ENCODE results near the gene PDZRN3.

DNA sequence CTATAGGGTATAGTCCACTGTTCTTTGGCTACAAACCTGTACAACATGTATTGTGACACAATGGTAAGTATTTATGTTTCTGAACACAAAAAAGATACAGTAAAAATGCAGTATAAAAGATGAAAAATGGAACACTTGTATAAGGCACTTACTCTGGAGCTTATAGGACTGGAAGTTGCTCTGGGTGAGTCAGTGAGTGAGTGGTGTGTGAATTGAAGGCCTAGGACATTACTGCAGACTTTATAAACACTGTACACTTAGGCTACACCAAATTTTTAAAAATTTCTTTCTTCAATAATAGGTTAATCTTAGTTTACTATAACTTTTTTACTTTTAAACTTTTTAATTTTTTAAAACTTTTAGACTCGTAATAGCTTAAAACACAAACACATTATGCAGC, 10.5 kb upstream of the PDZRN3 start:
- no peak for TF ChIP-seq EZH2 (IDR thresholded peaks at IDR 0.05; ENCODE audit: borderline replicate concordance, low read length)
- TF ChIP-seq, protein P1, sequence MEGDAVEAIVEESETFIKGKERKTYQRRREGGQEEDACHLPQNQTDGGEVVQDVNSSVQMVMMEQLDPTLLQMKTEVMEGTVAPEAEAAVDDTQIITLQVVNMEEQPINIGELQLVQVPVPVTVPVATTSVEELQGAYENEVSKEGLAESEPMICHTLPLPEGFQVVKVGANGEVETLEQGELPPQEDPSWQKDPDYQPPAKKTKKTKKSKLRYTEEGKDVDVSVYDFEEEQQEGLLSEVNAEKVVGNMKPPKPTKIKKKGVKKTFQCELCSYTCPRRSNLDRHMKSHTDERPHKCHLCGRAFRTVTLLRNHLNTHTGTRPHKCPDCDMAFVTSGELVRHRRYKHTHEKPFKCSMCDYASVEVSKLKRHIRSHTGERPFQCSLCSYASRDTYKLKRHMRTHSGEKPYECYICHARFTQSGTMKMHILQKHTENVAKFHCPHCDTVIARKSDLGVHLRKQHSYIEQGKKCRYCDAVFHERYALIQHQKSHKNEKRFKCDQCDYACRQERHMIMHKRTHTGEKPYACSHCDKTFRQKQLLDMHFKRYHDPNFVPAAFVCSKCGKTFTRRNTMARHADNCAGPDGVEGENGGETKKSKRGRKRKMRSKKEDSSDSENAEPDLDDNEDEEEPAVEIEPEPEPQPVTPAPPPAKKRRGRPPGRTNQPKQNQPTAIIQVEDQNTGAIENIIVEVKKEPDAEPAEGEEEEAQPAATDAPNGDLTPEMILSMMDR (conservative IDR thresholded peaks at IDR 0.05 in 1 of 2, IDR thresholded peaks at IDR 0.05 in 1 of 2; ENCODE audit: extremely low read depth in 1 of 2, insufficient read depth in 1 of 2, low read depth in 1 of 2, low read length in 2 of 2) = no peak

Measured in mammary epithelial cell (primary cell).